Endothelial cell of umbilical vein (primary cell): ENCODE results near the gene ZNF79. TPM values are rescaled to one million over a fixed set of nuclear protein-coding genes. Genes with fewer than 3 reads are reported as not detected.

ENCODE experiments used
- BruUV-seq: library from RNA; stranded (reverse); fragments of 400-500 nt; replicated peaks from 2 replicates; lab custom pipeline; 2021; lab: Mats Ljungman, UMichigan
- CTCF ChIA-PET: fragments of 300-600, 350-600 bp; sonication (Branson Sonifier 250); formaldehyde crosslinking; loops from one replicate; lab custom pipeline; 2021; ENCODE audit warnings: antibody characterized with exemption, inconsistent platforms; lab: Charles Lee
- POLR2A ChIA-PET: fragments of 300-600, 350-600 bp; sonication (Branson Sonifier 250); formaldehyde crosslinking; loops from one replicate; lab custom pipeline; 2021; ENCODE audit warnings: antibody characterized with exemption, inconsistent platforms; lab: Charles Lee
- DNase-seq: peaks from one replicate; pipeline ENCODE4 v3.0.0-alpha.2; 2011; ENCODE audit warnings: low read depth, low spot score
- FAIRE-seq: peaks from 2 replicates; lab custom pipeline; 2011; peaks lifted over from hg19 to GRCh38; lab: Jason Lieb, UNC
- H2AFZ ChIP-seq: 2 replicates; pipeline ENCODE4 v1.6.0; 2012; ENCODE audit warnings: low read depth, low read length, control low read depth, inconsistent platforms
- H3K27ac ChIP-seq: 2 replicates; pipeline ENCODE4 v1.5.1; 2011; ENCODE audit warnings: low read depth, mild to moderate bottlenecking, control low read depth, low read length, moderate library complexity; ENCODE audit not compliant: insufficient read depth
- H3K27me3 ChIP-seq, 2 experiments: 2 replicates each; pipeline versions ENCODE4 v1.6.0 to v1.6.1; 2011; ENCODE audit warnings: low read length in 2 of 2, mixed read lengths in 1 of 2; ENCODE audit not compliant: control insufficient read depth in 2 of 2, insufficient read depth in 2 of 2
- H3K36me3 ChIP-seq, 2 experiments: 2 replicates in 1 of 2; 3 replicates in 1 of 2; pipeline ENCODE4 v1.5.1; 2011; ENCODE audit warnings: low read length in 2 of 2, mild to moderate bottlenecking in 1 of 2, moderate library complexity in 1 of 2; ENCODE audit not compliant: control insufficient read depth in 2 of 2, insufficient read depth in 2 of 2; ENCODE audit errors: extremely low read depth in 1 of 2
- H3K4me1 ChIP-seq: 3 replicates; pipeline ENCODE4 v1.5.1; 2011; ENCODE audit warnings: mild to moderate bottlenecking, low read length; ENCODE audit not compliant: control insufficient read depth, insufficient read depth; ENCODE audit errors: extremely low read depth
- H3K4me2 ChIP-seq: 2 replicates; pipeline ENCODE4 v1.6.1; 2011; ENCODE audit warnings: low read length, control low read depth, mixed read lengths; ENCODE audit not compliant: insufficient read depth
- H3K4me3 ChIP-seq, 3 experiments: fragments of 200-600 bp in 1 of 3; sonication (generic), shearing (Covaris generic) in 1 of 3; replicated peaks in 1 of 3; 2 replicates each; pipeline ENCODE4 v1.5.1; 2011 to 2016; ENCODE audit warnings: control low read depth in 3 of 3, low read length in 3 of 3, mild to moderate bottlenecking in 2 of 3, inconsistent platforms in 1 of 3, low read depth in 1 of 3, moderate library complexity in 1 of 3; ENCODE audit not compliant: insufficient read depth in 1 of 3
- H3K79me2 ChIP-seq: 2 replicates; pipeline ENCODE4 v1.6.0; 2012; ENCODE audit warnings: low read length, inconsistent platforms; ENCODE audit not compliant: control insufficient read depth, insufficient read depth
- H3K9ac ChIP-seq: replicated peaks from 2 replicates; pipeline ENCODE3; 2011; ENCODE audit warnings: low read length, control low read depth; ENCODE audit not compliant: insufficient read depth; ENCODE audit errors: extremely low read depth
- H3K9me1 ChIP-seq: replicated peaks from 3 replicates; pipeline ENCODE4 v1.6.0; 2011; ENCODE audit warnings: mild to moderate bottlenecking, low read length; ENCODE audit not compliant: control insufficient read depth, insufficient read depth; ENCODE audit errors: extremely low read depth
- H3K9me3 ChIP-seq: replicated peaks from 2 replicates; pipeline ENCODE4 v1.5.1; 2012; ENCODE audit warnings: low read length, inconsistent platforms; ENCODE audit not compliant: control insufficient read depth, insufficient read depth
- H4K20me1 ChIP-seq: replicated peaks from 2 replicates; pipeline ENCODE3; 2011; ENCODE audit warnings: mild to moderate bottlenecking, low read length; ENCODE audit not compliant: control insufficient read depth, insufficient read depth; ENCODE audit errors: extremely low read depth
- EZH2 ChIP-seq: IDR thresholded peaks from 2 replicates; pipeline ENCODE4 v1.6.1; 2012; ENCODE audit warnings: borderline replicate concordance, low read depth, mild to moderate bottlenecking, moderate library complexity, low read length, inconsistent platforms; ENCODE audit not compliant: severe bottlenecking
- FOS ChIP-seq: IDR thresholded peaks from 2 replicates; pipeline ENCODE4 v1.6.1; 2011; ENCODE audit warnings: mild to moderate bottlenecking, low read length, moderate library complexity, borderline replicate concordance; ENCODE audit not compliant: insufficient read depth
- GATA2 ChIP-seq: IDR thresholded peaks from 2 replicates; pipeline ENCODE4 v1.7.0; 2011; ENCODE audit warnings: low read depth, mild to moderate bottlenecking, moderate library complexity, mixed read lengths, low read length; ENCODE audit not compliant: insufficient read length, insufficient read depth
- JUN ChIP-seq: IDR thresholded peaks from 2 replicates; pipeline ENCODE4 v1.6.1; 2011; ENCODE audit warnings: borderline replicate concordance, low read depth; ENCODE audit not compliant: insufficient read length, insufficient read depth
- MAX ChIP-seq: IDR thresholded peaks from 2 replicates; pipeline ENCODE4 v1.6.1; 2011; ENCODE audit not compliant: insufficient read depth, insufficient read length
- MYC ChIP-seq: IDR thresholded peaks from one replicate; pipeline ENCODE4 v1.6.1; 2011; ENCODE audit warnings: mild to moderate bottlenecking, low read depth, low read length
- POLR2A ChIP-seq: IDR thresholded peaks from 2 replicates; pipeline ENCODE4 v1.6.1; 2012; ENCODE audit warnings: low read depth, mild to moderate bottlenecking, control low read depth, low read length
- POLR2AphosphoS5 ChIP-seq: IDR thresholded peaks from 2 replicates; pipeline ENCODE4 v1.6.1; 2012; ENCODE audit warnings: low read depth, mild to moderate bottlenecking, control low read depth, low read length, moderate library complexity; ENCODE audit not compliant: insufficient read depth
- dilution Hi-C: fragments of 300-500 bp; cut with MboI; formaldehyde crosslinking; loops from one replicate; pipeline ENCODE4 v1.15.0; 2019; ENCODE audit warnings: low sequenced_read_pairs; ENCODE audit not compliant: extremely low pct_ligation_motif_present
- intact Hi-C: fragments of 100-400 bp; cut with micrococcal nuclease; formaldehyde crosslinking; loops from one replicate; pipeline ENCODE4 v1.10.0; 2022
- polyA plus RNA-seq, 4 experiments: library from polyadenylated mRNA; depleted of rRNA in 3 of 4; stranded (reverse) in 3 of 4; unstranded in 1 of 4; fragments of >200 nt; gene quantifications; 2 replicates each; pipeline versions ENCODE4 v1.2.1 to v1.2.3, GENCODE V29; 2011 to 2012; ENCODE audit warnings: missing spikeins in 1 of 4
- total RNA-seq: library from RNA; stranded (reverse); gene quantifications from 2 replicates; pipeline ENCODE4 v1.2.3, GENCODE V29; 2021
- TF ChIP-seq, protein P1 (sequence below), 2 donors: IDR thresholded peaks; 1 replicate in 1 of 2; 2 replicates in 1 of 2; pipeline ENCODE4 v1.5.1; 2011; ENCODE audit warnings: low read length in 2 of 2, mild to moderate bottlenecking in 2 of 2, moderate library complexity in 2 of 2, control low read depth in 1 of 2, inconsistent platforms in 1 of 2, low read depth in 1 of 2; ENCODE audit not compliant: insufficient read depth in 1 of 2; ENCODE audit errors: extremely low read depth in 1 of 2

The ZNF79 gene
- total and polyA plus RNA-seq, 2 donors (not counting 3 experiments of a cell fraction or from before 2014, with no cell fraction given), result 6.3 to 10.6 TPM

GRCh38 chr9:127479507-127480081 is 55.4 kb downstream of the ZNF79 start:
- no TSS peak for BruUV-seq
- H3K36me3 ChIP-seq, result peaks cover 0 to 24% of the 10 kb centered on the region in 2 experiments
- POLR2A ChIA-PET, result no interaction called here
- no peak for FAIRE-seq
- H2AFZ ChIP-seq, result no peak overlapping the region
- TF ChIP-seq JUN (no peak), FOS (no peak), EZH2 (no peak), MYC (no peak), MAX (no peak), POLR2A (no peak), GATA2 (no peak), POLR2AphosphoS5 (no peak)
- TF ChIP-seq, protein P1, sequence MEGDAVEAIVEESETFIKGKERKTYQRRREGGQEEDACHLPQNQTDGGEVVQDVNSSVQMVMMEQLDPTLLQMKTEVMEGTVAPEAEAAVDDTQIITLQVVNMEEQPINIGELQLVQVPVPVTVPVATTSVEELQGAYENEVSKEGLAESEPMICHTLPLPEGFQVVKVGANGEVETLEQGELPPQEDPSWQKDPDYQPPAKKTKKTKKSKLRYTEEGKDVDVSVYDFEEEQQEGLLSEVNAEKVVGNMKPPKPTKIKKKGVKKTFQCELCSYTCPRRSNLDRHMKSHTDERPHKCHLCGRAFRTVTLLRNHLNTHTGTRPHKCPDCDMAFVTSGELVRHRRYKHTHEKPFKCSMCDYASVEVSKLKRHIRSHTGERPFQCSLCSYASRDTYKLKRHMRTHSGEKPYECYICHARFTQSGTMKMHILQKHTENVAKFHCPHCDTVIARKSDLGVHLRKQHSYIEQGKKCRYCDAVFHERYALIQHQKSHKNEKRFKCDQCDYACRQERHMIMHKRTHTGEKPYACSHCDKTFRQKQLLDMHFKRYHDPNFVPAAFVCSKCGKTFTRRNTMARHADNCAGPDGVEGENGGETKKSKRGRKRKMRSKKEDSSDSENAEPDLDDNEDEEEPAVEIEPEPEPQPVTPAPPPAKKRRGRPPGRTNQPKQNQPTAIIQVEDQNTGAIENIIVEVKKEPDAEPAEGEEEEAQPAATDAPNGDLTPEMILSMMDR (IDR thresholded peaks at IDR 0.05; ENCODE audit: extremely low read depth in 1 of 2, insufficient read depth in 1 of 2, low read depth in 1 of 2, low read length in 2 of 2), result no peak
- no peak overlapping the region for H3K27ac ChIP-seq
- H3K9me3 ChIP-seq, result no peaks in the 10 kb centered on the region
- no peaks in the 10 kb centered on the region for H4K20me1 ChIP-seq
- no peaks in the 10 kb centered on the region for H3K79me2 ChIP-seq
- H3K4me3 ChIP-seq, result no peak overlapping the region
- H3K4me2 ChIP-seq, result no peak overlapping the region
- CTCF ChIA-PET, result interaction anchor here (1.0 to 1.4 kb wide), 3 partner anchors 9 to 25 kb away, joined by 3 to 4 read pairs (median 3); no protein-coding TSS in a partner anchor
- DNase-seq, result no peak
- H3K27me3 ChIP-seq, result no peaks in the 10 kb centered on the region
- intact Hi-C loops, result no loop called here
- no peak overlapping the region for H3K9ac ChIP-seq
- H3K9me1 ChIP-seq, result no peaks in the 10 kb centered on the region
- H3K4me1 ChIP-seq, result no peaks in the 10 kb centered on the region
- dilution Hi-C loops, result no loop called here
